GM12892 (cell line): ENCODE results near the gene LGALS3.

ENCODE experiments used
- POLR2A ChIP-seq: IDR thresholded peaks from 2 replicates; pipeline ENCODE4 v1.6.1; 2011; ENCODE audit warnings: low read depth, low read length, control low read depth
- POLR2AphosphoS5 ChIP-seq: IDR thresholded peaks from 2 replicates; pipeline ENCODE4 v1.6.1; 2011; ENCODE audit warnings: low read depth, low read length, control low read depth
- TAF1 ChIP-seq: IDR thresholded peaks from 2 replicates; pipeline ENCODE4 v1.6.1; 2011; ENCODE audit warnings: low read depth, mild to moderate bottlenecking, control low read depth, low read length, borderline replicate concordance

DNA sequence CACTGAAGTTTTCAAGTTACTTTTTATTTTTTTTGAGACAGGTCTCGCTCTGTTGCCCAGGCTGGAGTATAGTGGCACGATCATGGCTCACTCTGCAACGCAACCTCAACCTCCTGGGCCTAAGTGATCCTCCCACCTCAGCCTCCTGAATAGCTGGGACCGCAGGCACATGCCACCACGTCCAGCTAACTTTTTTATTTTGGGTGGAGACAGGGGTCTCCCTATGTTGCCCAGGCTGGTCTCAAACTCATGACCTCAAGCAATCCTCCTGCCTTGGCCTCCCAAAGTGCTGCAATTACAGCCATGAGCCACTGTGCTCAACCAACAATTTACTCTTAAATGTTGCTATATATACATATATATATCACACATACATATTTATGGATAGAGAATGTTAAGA, 27.4 kb upstream of the LGALS3 start:
- TF ChIP-seq POLR2A (no peak), TAF1 (no peak), POLR2AphosphoS5 (no peak)
